GM12872 (cell line): Measurements from ENCODE around the gene PTCD2.

Experiments used
- TF ChIP-seq, protein P1 (sequence below): IDR thresholded peaks from 3 replicates; pipeline ENCODE4 v1.5.1; 2011; ENCODE audit warnings: low read depth, mild to moderate bottlenecking, low read length, moderate library complexity; ENCODE audit not compliant: insufficient read depth

Gene PTCD2

DNA sequence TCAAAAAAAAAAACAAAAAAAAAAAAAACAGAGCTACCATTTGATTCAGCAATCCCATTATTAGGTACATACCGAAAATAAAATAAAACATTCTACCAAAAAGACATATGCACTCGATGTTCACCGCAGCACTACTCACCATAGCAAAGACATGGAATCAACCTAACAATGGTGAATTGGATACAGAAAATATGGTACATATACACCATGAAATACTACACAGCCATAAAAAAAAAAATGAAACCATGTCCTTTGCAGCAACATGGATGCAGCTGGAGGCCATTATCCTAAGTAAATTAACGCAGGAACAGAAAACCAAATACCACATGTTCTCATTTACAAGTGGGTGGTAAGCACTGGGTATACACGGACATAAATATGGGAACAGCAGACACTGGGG lies 21.5 kb upstream of the PTCD2 start:
- TF ChIP-seq, protein P1, sequence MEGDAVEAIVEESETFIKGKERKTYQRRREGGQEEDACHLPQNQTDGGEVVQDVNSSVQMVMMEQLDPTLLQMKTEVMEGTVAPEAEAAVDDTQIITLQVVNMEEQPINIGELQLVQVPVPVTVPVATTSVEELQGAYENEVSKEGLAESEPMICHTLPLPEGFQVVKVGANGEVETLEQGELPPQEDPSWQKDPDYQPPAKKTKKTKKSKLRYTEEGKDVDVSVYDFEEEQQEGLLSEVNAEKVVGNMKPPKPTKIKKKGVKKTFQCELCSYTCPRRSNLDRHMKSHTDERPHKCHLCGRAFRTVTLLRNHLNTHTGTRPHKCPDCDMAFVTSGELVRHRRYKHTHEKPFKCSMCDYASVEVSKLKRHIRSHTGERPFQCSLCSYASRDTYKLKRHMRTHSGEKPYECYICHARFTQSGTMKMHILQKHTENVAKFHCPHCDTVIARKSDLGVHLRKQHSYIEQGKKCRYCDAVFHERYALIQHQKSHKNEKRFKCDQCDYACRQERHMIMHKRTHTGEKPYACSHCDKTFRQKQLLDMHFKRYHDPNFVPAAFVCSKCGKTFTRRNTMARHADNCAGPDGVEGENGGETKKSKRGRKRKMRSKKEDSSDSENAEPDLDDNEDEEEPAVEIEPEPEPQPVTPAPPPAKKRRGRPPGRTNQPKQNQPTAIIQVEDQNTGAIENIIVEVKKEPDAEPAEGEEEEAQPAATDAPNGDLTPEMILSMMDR: no peak

DNA sequence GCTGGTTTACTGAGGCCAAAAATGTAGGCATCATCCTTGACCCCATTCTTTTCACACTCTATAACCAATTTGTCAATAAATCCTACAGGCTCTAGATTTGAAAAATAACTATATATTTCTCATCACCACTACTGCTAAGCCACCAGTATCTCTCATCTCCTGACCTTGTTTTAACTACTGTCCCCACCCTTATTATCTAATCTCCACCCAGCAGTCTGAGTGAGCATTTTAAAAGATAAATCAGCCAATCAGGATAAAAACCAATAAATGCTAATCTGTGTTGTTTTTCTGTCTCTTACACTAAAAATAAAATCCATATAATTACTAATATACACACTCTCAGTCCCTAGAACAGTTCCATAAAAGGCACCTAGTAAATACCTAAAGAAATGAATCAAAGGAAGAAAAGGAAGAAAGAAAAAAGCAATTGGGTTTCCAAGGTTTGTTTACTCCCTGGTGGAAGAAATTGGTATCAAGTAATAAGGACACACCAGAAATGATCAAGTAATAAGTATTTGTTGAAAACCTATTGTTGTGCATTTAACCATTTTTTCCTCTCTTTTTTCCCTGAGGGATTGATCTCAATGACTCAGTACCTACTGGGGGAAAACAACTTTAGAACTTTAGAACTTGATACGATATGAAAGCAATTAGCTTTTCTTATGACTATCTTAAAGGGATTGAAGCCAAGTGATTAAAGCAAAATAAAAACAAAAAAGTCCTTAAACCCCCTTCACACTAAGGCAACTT lies 19.4 kb upstream of the PTCD2 start:
- TF ChIP-seq, protein P1: no peak

DNA sequence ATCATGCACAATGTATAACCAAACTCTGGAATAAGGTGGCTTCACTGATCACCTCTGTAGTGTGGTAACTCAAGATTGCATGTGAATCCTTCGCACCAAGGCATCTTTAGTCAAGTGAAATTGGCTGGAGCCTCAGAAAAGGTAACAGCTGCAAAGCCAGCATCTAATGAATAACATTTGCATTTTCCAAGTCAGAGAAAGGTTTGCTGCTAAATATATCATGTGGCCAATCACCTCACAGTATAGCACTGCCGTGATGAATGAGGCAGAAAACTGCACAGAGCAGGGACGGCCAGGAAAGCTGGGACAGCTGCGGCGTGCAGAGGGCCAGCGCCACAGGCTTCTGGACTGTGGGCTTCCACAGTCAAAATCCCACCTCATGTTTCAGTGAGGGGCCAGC lies 18.6 kb upstream of the PTCD2 start:
- TF ChIP-seq, protein P1: no peak

DNA sequence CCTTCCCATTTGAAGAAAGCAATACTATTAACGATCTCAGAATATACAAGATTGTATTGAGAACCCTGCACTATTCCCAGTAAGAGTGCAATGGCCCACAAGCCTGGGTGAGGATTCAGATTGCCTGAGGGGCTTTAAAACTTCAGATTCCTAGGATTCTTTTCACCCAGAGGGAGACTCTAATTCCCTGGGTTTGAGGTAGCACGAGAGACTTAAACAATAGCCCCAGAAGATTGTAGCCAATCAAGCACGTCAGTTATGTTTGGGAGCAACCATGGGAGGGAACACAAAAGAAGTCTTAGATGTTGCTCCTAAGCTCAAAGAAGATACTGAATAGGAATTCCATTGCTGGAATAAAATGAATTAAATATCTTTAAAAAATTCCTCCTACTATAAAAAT lies 18.0 kb upstream of the PTCD2 start:
- TF ChIP-seq, protein P1: no peak

DNA sequence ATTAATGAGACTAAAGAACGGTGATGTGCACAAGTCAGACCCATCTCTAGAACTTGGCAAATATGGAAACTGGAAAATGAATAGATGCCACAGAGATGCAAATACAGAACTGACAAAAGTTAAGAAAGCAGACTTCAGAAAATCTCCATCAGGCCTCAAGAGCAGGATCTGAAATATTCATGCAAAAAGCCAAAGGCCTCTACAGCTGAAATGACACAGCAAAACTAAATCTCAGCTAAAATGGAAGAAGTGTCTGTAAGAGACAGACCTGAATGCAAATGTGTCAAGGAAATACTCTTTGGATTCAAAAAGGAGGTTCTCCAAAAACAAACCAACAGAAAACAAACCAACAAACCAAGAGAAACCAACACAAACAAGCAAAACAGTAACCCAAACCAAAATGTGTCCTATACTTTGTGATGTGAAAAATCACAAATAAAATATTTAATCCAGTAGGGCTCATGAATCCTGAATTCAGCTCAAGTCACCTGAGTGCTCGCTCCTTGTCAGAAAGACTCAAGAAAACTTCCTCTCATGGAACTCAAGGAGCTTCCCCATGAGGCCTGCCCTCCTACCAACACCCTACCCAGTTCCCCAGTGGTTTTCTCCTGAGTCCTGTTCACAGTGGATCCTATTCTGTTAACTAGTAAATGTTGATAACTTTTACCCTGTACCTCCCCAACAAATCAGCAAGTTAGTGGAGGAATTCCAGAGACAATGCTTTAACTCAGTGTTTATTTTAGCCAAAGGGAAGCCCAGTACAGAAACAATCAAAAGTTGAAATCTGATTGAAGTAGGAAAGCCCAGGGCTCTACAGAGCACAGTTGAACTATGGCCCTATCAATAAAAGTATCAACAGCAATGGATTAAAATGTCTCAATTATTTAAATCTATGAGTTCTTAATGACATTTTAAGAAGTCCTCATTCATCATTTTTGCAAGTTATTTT lies 14.7 kb upstream of the PTCD2 start:
- TF ChIP-seq, protein P1: no peak

- TF ChIP-seq, protein P1: no peak
Observed at GRCh38 chr5:72307573-72307967, 12.6 kb upstream of the PTCD2 start.
